Spleen (tissue), 11 donors: ENCODE measurements around the gene LDLRAD4. TPM values are rescaled to one million over a fixed set of nuclear protein-coding genes. Genes with fewer than 3 reads are reported as not detected.

ENCODE experiments used
- DNase-seq: peaks from one replicate; pipeline ENCODE4 v3.0.0-alpha.2; 2020
- H3K27ac ChIP-seq, 8 donors: fragments of 200-600 bp; sonication (generic) in 7 of 8; 1 replicate in 4 of 8; 2 replicates in 4 of 8; pipeline versions ENCODE4 v1.5.0 to v1.8.0; 2016 to 2021; ENCODE audit warnings: inconsistent platforms in 4 of 8, mild to moderate bottlenecking in 4 of 8, moderate library complexity in 1 of 8
- H3K27me3 ChIP-seq, 7 donors: fragments of 200-600 bp; sonication (generic) in 6 of 7; replicated peaks in 1 of 7; 1 replicate in 4 of 7; 2 replicates in 3 of 7; pipeline versions ENCODE4 v1.5.0 to v1.8.0; 2016 to 2021; ENCODE audit warnings: inconsistent platforms in 3 of 7, mild to moderate bottlenecking in 1 of 7
- H3K36me3 ChIP-seq, 6 donors: fragments of 200-600 bp; sonication (generic) in 5 of 6; 1 replicate in 4 of 6; 2 replicates in 2 of 6; pipeline versions ENCODE4 v1.5.0 to v1.8.0; 2016 to 2021; ENCODE audit warnings: inconsistent platforms in 2 of 6
- H3K4me1 ChIP-seq, 6 donors: fragments of 200-600 bp; sonication (generic) in 5 of 6; 1 replicate in 3 of 6; 2 replicates in 3 of 6; pipeline versions ENCODE4 v1.5.0 to v1.8.0; 2016 to 2021; ENCODE audit warnings: inconsistent platforms in 3 of 6
- H3K4me3 ChIP-seq, 8 donors: fragments of 200-600 bp; sonication (generic) in 7 of 8; 1 replicate in 4 of 8; 2 replicates in 4 of 8; pipeline versions ENCODE4 v1.5.0 to v1.8.0; 2016 to 2021; ENCODE audit warnings: inconsistent platforms in 4 of 8, mild to moderate bottlenecking in 4 of 8, moderate library complexity in 2 of 8
- H3K9me3 ChIP-seq, 8 donors: fragments of 200-600 bp; sonication (generic) in 7 of 8; 1 replicate in 4 of 8; 2 replicates in 4 of 8; pipeline versions ENCODE4 v1.5.0 to v1.8.0; 2016 to 2021; ENCODE audit warnings: inconsistent platforms in 4 of 8
- POLR2A ChIP-seq, 3 donors: fragments of 450-650 bp; IDR thresholded peaks; one replicate each; pipeline ENCODE4 v1.5.1; 2017; ENCODE audit warnings: antibody characterized with exemption in 3 of 3, mild to moderate bottlenecking in 1 of 3
- POLR2AphosphoS5 ChIP-seq, 3 donors: sonication (generic); formaldehyde crosslinking; IDR thresholded peaks; one replicate each; pipeline ENCODE4 v1.5.1; 2017; ENCODE audit warnings: antibody characterized with exemption in 3 of 3
- WGBS, 5 donors: extraction: QIAGEN DNeasy Blood & Tissue Kit in 3 of 5; methylation state at CpG; one replicate each; pipeline versions ENCODE4 v1.1.5 to v1.1.7; 2013 to 2018; 5-methylcytosine and 5-hydroxymethylcytosine counted together
- intact Hi-C: fragments of 100-400 bp; cut with DNase I; formaldehyde crosslinking; loops from one replicate; pipeline ENCODE4 v1.15.0; 2023; ENCODE audit warnings: low total_unique reads
- polyA plus RNA-seq, 3 donors: library from polyadenylated mRNA; stranded (reverse); fragments of 200-250 nt; gene quantifications; one replicate each; pipeline ENCODE4 v1.2.1, GENCODE V29; 2013
- total RNA-seq, 7 donors: library from RNA; depleted of rRNA in 3 of 7; stranded (reverse); fragments of >200 nt in 3 of 7; fragmentation: NEBNext Ultra II Directional in 4 of 7; extraction: Animal tissue kit (Norgen Biotek cat#: 25700) in 4 of 7; gene quantifications; one replicate each; pipeline versions ENCODE4 v1.1.0 to v1.2.1, GENCODE V29; 2016 to 2021
- TF ChIP-seq, protein P1 (sequence below), 11 experiments: fragments of 200-600 bp in 7 of 11; fragments of 450-650 bp in 4 of 11; sonication (generic) in 4 of 11; IDR thresholded peaks in 8 of 11; conservative IDR thresholded peaks in 3 of 11; 1 replicate in 7 of 11; 2 replicates in 4 of 11; pipeline versions ENCODE4 v1.4.0 to v1.8.0; 2016 to 2021; ENCODE audit warnings: antibody characterized with exemption in 11 of 11, inconsistent platforms in 4 of 11, mild to moderate bottlenecking in 1 of 11
- donor health status: healthy with polysubstance abuse.
- donor health status: DM: no; HTN: no; CAD: no; lungs with moderate emphysema.
- donor health status: DM: no; HTN: no; CAD: no.
- donor health status: Bipolar disorder and iron deficiency.
- donor health status: healthy.
- donor health status: DM: no; HTN: no; CAD: no.
- donor health status: DM: yes; HTN: yes; CAD: no.

Gene LDLRAD4
- total and polyA plus RNA-seq, 10 donors = 4.5 to 80.8 (median 46.4) TPM

GRCh38 chr18:13500869-13501542 is 282.4 kb downstream of the LDLRAD4 start:
- Histone ChIP-seq H3K27ac (no peak overlapping the region), H3K4me1 (peaks cover 0 to 22% (median 9%) of the 10 kb centered on the region in 6 donors), H3K9me3 (peaks cover 0 to 9% (median 0%) of the 10 kb centered on the region in 8 donors), H3K4me3 (no peak overlapping the region), H3K27me3 (no peaks in the 10 kb centered on the region), H3K36me3 (peaks cover 0 to 19% (median 0%) of the 10 kb centered on the region in 6 donors)
- intact Hi-C loops = no loop called here
- TF ChIP-seq POLR2A (IDR thresholded peaks at IDR 0.05) (no peak), POLR2AphosphoS5 (IDR thresholded peaks at IDR 0.05) (no peak)
- TF ChIP-seq, protein P1, sequence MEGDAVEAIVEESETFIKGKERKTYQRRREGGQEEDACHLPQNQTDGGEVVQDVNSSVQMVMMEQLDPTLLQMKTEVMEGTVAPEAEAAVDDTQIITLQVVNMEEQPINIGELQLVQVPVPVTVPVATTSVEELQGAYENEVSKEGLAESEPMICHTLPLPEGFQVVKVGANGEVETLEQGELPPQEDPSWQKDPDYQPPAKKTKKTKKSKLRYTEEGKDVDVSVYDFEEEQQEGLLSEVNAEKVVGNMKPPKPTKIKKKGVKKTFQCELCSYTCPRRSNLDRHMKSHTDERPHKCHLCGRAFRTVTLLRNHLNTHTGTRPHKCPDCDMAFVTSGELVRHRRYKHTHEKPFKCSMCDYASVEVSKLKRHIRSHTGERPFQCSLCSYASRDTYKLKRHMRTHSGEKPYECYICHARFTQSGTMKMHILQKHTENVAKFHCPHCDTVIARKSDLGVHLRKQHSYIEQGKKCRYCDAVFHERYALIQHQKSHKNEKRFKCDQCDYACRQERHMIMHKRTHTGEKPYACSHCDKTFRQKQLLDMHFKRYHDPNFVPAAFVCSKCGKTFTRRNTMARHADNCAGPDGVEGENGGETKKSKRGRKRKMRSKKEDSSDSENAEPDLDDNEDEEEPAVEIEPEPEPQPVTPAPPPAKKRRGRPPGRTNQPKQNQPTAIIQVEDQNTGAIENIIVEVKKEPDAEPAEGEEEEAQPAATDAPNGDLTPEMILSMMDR (IDR thresholded peaks at IDR 0.05 in 8 of 11, conservative IDR thresholded peaks at IDR 0.05 in 3 of 11) = no peak
- DNase-seq = no peak
- WGBS, 5 donors = 67 to 73% (median 69%) methylated on average over 10 of the region's 10 CpGs

- TF ChIP-seq, protein P1 (IDR thresholded peaks at IDR 0.05 in 8 of 11, conservative IDR thresholded peaks at IDR 0.05 in 3 of 11) = no peak
- TF ChIP-seq POLR2A (IDR thresholded peaks at IDR 0.05) (no peak), POLR2AphosphoS5 (IDR thresholded peaks at IDR 0.05) (no peak)
- Histone ChIP-seq H3K9me3 (peaks cover 0 to 9% (median 0%) of the 10 kb centered on the region in 8 donors), H3K27me3 (no peaks in the 10 kb centered on the region), H3K36me3 (peaks cover 0 to 19% (median 0%) of the 10 kb centered on the region in 6 donors), H3K27ac (no peak overlapping the region), H3K4me1 (peaks cover 0 to 28% (median 9%) of the 10 kb centered on the region in 6 donors), H3K4me3 (no peak overlapping the region)
- intact Hi-C loops = no loop called here
- WGBS, 5 donors = 67 to 92% (median 90%) methylated on average over 6 of the region's 6 CpGs
- DNase-seq = no peak
Measured at GRCh38 chr18:13501543-13501887, 283.0 kb downstream of the LDLRAD4 start.

GRCh38 chr18:13501891-13502290 is 283.3 kb downstream of the LDLRAD4 start:
- no peaks in the 10 kb centered on the region for H3K27me3 ChIP-seq
- H3K36me3 ChIP-seq = peaks cover 0 to 19% (median 0%) of the 10 kb centered on the region in 6 donors
- TF ChIP-seq POLR2A (IDR thresholded peaks at IDR 0.05) = no peak
- TF ChIP-seq, protein P1 (IDR thresholded peaks at IDR 0.05 in 8 of 11, conservative IDR thresholded peaks at IDR 0.05 in 3 of 11) = no peak
- TF ChIP-seq POLR2AphosphoS5 (IDR thresholded peaks at IDR 0.05) = no peak
- no peak for DNase-seq
- peaks cover 0 to 9% (median 0%) of the 10 kb centered on the region in 8 donors for H3K9me3 ChIP-seq
- 62 to 78% (median 62%) methylated on average over 8 of the region's 8 CpGs for WGBS, 5 donors
- H3K4me3 ChIP-seq = no peak overlapping the region
- intact Hi-C loops = no loop called here
- peaks cover 0 to 31% (median 9%) of the 10 kb centered on the region in 6 donors for H3K4me1 ChIP-seq
- H3K27ac ChIP-seq = no peak overlapping the region

DNA sequence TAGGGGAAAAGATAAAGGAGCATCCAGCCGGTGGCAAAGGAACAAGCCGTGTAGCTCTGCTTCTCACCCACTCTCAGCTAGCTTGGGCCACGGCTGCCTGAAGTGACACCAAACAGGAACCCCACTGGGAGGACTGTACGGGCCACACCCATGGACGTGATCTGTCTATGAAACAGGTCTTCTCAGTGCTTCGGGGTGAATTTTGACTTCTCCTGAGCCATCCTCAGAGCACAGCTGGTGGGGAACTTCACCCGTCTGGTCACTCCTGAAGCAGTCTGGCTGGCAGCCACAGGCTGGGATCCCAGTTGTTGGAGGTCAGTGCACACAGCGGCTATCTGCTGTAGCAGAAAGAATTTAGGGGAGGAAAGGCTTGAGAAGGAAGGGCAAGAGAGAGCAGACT is 284.0 kb downstream of the LDLRAD4 start:
- DNase-seq = no peak
- Histone ChIP-seq H3K9me3 (peaks cover 0 to 9% (median 0%) of the 10 kb centered on the region in 8 donors), H3K4me1 (peaks cover 0 to 31% (median 9%) of the 10 kb centered on the region in 6 donors), H3K4me3 (no peak overlapping the region), H3K36me3 (peaks cover 0 to 14% (median 0%) of the 10 kb centered on the region in 6 donors), H3K27ac (no peak overlapping the region), H3K27me3 (no peaks in the 10 kb centered on the region)
- 76 to 86% (median 77%) methylated on average over 8 of the region's 8 CpGs for WGBS, 5 donors
- intact Hi-C loops = no loop called here
- TF ChIP-seq POLR2A (IDR thresholded peaks at IDR 0.05) = no peak
- TF ChIP-seq POLR2AphosphoS5 (IDR thresholded peaks at IDR 0.05) = no peak
- TF ChIP-seq, protein P1 (IDR thresholded peaks at IDR 0.05 in 8 of 11, conservative IDR thresholded peaks at IDR 0.05 in 3 of 11) = no peak
